DOHH2 (cell line): ENCODE measurements around the gene NTPCR.

ENCODE experiments used
- H3F3A ChIP-seq: fragments of 200-600 bp; sonication (generic), shearing (Covaris generic); 2 replicates; pipeline ENCODE4 v1.6.0; 2016; ENCODE audit warnings: antibody characterized with exemption, mild to moderate bottlenecking; ENCODE audit not compliant: control insufficient read depth, insufficient read depth
- H3K27ac ChIP-seq: fragments of 200-600 bp; sonication (generic); 2 replicates; pipeline ENCODE4 v1.5.1; 2014; ENCODE audit warnings: low read depth, mild to moderate bottlenecking, low read length, moderate library complexity
- H3K27me3 ChIP-seq: fragments of 200-600 bp; sonication (generic); 2 replicates; pipeline ENCODE4 v1.6.1; 2014; ENCODE audit warnings: mild to moderate bottlenecking, low read length, mixed read lengths; ENCODE audit not compliant: control insufficient read depth
- H3K36me3 ChIP-seq: fragments of 200-600 bp; sonication (generic); 2 replicates; pipeline ENCODE4 v1.6.1; 2014; ENCODE audit warnings: mild to moderate bottlenecking, low read length, moderate library complexity, mixed read lengths; ENCODE audit not compliant: control insufficient read depth
- H3K4me1 ChIP-seq: fragments of 200-600 bp; sonication (generic); 2 replicates; pipeline ENCODE4 v1.6.1; 2014; ENCODE audit warnings: mild to moderate bottlenecking, low read length, mixed read lengths; ENCODE audit not compliant: control insufficient read depth
- H3K4me2 ChIP-seq: fragments of 200-600 bp; sonication (generic); 2 replicates; pipeline ENCODE4 v1.6.0; 2014; ENCODE audit warnings: mild to moderate bottlenecking, low read length, moderate library complexity
- H3K4me3 ChIP-seq: fragments of 200-600 bp; sonication (generic); 2 replicates; pipeline ENCODE4 v1.5.1; 2014; ENCODE audit warnings: mild to moderate bottlenecking, low read length, mixed read lengths
- H3K79me2 ChIP-seq: fragments of 200-600 bp; sonication (generic); 2 replicates; pipeline ENCODE4 v1.6.1; 2014; ENCODE audit warnings: mild to moderate bottlenecking, low read length, mixed read lengths; ENCODE audit not compliant: control insufficient read depth
- H3K9me2 ChIP-seq: fragments of 200-600 bp; sonication (generic); replicated peaks from 2 replicates; pipeline ENCODE4 v1.6.1; 2014; ENCODE audit warnings: mild to moderate bottlenecking, low read length, mixed read lengths; ENCODE audit not compliant: control insufficient read depth
- H3K9me3 ChIP-seq: fragments of 200-600 bp; sonication (generic); 2 replicates; pipeline ENCODE4 v1.6.1; 2014; ENCODE audit warnings: antibody characterized with exemption, low read length, mixed read lengths; ENCODE audit not compliant: control insufficient read depth, insufficient read depth
- H4K20me1 ChIP-seq: fragments of 200-600 bp; sonication (generic); 2 replicates; pipeline ENCODE4 v1.6.0; 2014; ENCODE audit warnings: low read depth, mild to moderate bottlenecking, antibody characterized with exemption, low read length, moderate library complexity; ENCODE audit not compliant: control insufficient read depth, insufficient read depth
- CTCF ChIP-seq: fragments of 200-600 bp; sonication (generic); IDR thresholded peaks from one replicate; pipeline ENCODE4 v1.5.1; 2014; ENCODE audit warnings: antibody characterized with exemption, mild to moderate bottlenecking, low read depth, low read length; ENCODE audit not compliant: poor library complexity, severe bottlenecking
- EZH2phosphoT487 ChIP-seq: fragments of 200-600 bp; sonication (generic); IDR thresholded peaks from 2 replicates; pipeline ENCODE4 v1.6.1; 2017; ENCODE audit warnings: borderline replicate concordance, mild to moderate bottlenecking, antibody characterized with exemption, low read length, moderate library complexity, mixed read lengths

NTPCR gene

DNA sequence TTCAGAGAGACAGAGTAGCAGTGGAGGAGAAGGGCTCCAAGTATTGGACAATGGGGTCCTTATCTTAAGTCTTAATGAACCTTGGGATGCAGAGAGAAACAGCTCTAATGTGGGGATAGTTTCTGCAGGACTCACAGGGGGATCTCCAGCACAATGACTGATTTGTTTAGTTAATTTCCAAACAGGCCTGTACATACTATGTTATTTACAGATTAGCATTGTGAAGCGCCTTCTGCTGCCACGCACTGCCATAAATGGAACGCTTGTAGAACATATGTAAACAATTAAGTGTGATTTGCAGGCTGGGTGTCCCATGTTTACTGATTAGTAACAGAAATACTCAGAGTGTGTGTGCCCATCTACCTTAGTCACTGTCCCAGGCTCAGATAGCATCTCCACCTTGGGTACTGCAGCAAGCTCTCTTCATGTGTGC, 56.1 kb downstream of the NTPCR start:
- Histone ChIP-seq H3K27me3 (no peaks in the 10 kb centered on the region), H4K20me1 (no peaks in the 10 kb centered on the region), H3K27ac (no peak overlapping the region), H3K4me1 (no peaks in the 10 kb centered on the region), H3K36me3 (no peaks in the 10 kb centered on the region), H3K9me2 (no peaks in the 10 kb centered on the region), H3K9me3 (no peaks in the 10 kb centered on the region), H3F3A (no peaks in the 10 kb centered on the region), H3K4me3 (no peak overlapping the region), H3K79me2 (no peaks in the 10 kb centered on the region), H3K4me2 (no peak overlapping the region)
- TF ChIP-seq CTCF (no peak), EZH2phosphoT487 (no peak)

- H3K9me3 ChIP-seq: no peaks in the 10 kb centered on the region
- H3K27me3 ChIP-seq: no peaks in the 10 kb centered on the region
- no peak for TF ChIP-seq CTCF
- TF ChIP-seq EZH2phosphoT487: no peak
- H3K36me3 ChIP-seq: no peaks in the 10 kb centered on the region
- no peaks in the 10 kb centered on the region for H4K20me1 ChIP-seq
- H3K4me2 ChIP-seq: no peak overlapping the region
- no peaks in the 10 kb centered on the region for H3K9me2 ChIP-seq
- H3K4me1 ChIP-seq: no peaks in the 10 kb centered on the region
- no peak overlapping the region for H3K4me3 ChIP-seq
- no peak overlapping the region for H3K27ac ChIP-seq
- no peaks in the 10 kb centered on the region for H3K79me2 ChIP-seq
- H3F3A ChIP-seq: no peaks in the 10 kb centered on the region
These were observed 59.7 kb downstream of the NTPCR start for GRCh38 chr1:233010146-233010545.

GRCh38 chr1:233012021-233012420, 61.6 kb downstream of the NTPCR start:
- Histone ChIP-seq H3K36me3 (no peaks in the 10 kb centered on the region), H3K27ac (no peak overlapping the region), H3F3A (no peaks in the 10 kb centered on the region), H3K4me1 (no peaks in the 10 kb centered on the region), H3K4me3 (no peak overlapping the region), H3K9me3 (no peaks in the 10 kb centered on the region), H4K20me1 (no peaks in the 10 kb centered on the region), H3K9me2 (no peaks in the 10 kb centered on the region), H3K79me2 (no peaks in the 10 kb centered on the region), H3K27me3 (no peaks in the 10 kb centered on the region), H3K4me2 (no peak overlapping the region)
- no peak for TF ChIP-seq CTCF

GRCh38 chr1:233015965-233016364, 65.6 kb downstream of the NTPCR start:
- no peaks in the 10 kb centered on the region for H3K36me3 ChIP-seq
- no peak overlapping the region for H3K27ac ChIP-seq

More at GRCh38 chr1:233015965-233016364, 65.6 kb downstream of the NTPCR start:
- no peaks in the 10 kb centered on the region for H3K9me2 ChIP-seq
- no peaks in the 10 kb centered on the region for H3K79me2 ChIP-seq
- H3K27me3 ChIP-seq: no peaks in the 10 kb centered on the region
- no peak overlapping the region for H3K4me2 ChIP-seq
- H3K9me3 ChIP-seq: no peaks in the 10 kb centered on the region
- no peaks in the 10 kb centered on the region for H4K20me1 ChIP-seq
- H3F3A ChIP-seq: no peaks in the 10 kb centered on the region
- no peak overlapping the region for H3K4me3 ChIP-seq
- TF ChIP-seq EZH2phosphoT487 (no peak), CTCF (no peak)
- no peaks in the 10 kb centered on the region for H3K4me1 ChIP-seq
